ENCODE measurements around the gene SLC6A20. TPM values are rescaled to one million over a fixed set of nuclear protein-coding genes. Genes with fewer than 3 reads are reported as not detected.

Gene SLC6A20
- total RNA-seq, 1 donor from 2014 or later = 1.5 TPM

DNA sequence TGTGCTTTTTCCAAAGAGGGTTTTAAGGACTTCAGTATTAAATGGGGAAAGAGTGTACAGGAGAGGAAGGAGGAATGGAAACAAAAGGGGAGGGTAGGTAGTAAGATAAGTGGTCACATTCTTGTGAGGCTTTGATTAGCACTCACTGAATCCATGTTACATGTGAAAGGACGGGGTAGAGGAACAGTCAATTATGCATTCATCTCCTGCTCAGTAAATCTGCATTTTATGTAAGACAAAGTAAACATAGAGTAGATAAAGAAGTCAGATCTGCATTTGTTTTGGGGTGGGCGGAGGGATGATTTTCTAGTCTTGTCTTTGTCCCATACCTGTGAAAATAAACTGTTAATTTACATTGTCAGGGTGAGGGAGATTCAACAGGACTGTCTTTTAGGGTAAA, 56.3 kb downstream of the SLC6A20 start:
- H3K9me3 Mint-ChIP-seq = no peaks in the 10 kb centered on the region
- TF ChIP-seq, protein P1, sequence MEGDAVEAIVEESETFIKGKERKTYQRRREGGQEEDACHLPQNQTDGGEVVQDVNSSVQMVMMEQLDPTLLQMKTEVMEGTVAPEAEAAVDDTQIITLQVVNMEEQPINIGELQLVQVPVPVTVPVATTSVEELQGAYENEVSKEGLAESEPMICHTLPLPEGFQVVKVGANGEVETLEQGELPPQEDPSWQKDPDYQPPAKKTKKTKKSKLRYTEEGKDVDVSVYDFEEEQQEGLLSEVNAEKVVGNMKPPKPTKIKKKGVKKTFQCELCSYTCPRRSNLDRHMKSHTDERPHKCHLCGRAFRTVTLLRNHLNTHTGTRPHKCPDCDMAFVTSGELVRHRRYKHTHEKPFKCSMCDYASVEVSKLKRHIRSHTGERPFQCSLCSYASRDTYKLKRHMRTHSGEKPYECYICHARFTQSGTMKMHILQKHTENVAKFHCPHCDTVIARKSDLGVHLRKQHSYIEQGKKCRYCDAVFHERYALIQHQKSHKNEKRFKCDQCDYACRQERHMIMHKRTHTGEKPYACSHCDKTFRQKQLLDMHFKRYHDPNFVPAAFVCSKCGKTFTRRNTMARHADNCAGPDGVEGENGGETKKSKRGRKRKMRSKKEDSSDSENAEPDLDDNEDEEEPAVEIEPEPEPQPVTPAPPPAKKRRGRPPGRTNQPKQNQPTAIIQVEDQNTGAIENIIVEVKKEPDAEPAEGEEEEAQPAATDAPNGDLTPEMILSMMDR (conservative IDR thresholded peaks at IDR 0.05) = no peak
- no peak for DNase-seq (ENCODE audit: extremely low spot score, unreplicated experiment)
- H3K27me3 Mint-ChIP-seq = no peaks in the 10 kb centered on the region
- no peak overlapping the region for H3K27ac Mint-ChIP-seq
- no peaks in the 10 kb centered on the region for H3K4me1 Mint-ChIP-seq (ENCODE audit: unreplicated experiment)
- H3K4me3 Mint-ChIP-seq = no peak overlapping the region
- peaks cover 30% of the 10 kb centered on the region for H3K36me3 Mint-ChIP-seq

DNA sequence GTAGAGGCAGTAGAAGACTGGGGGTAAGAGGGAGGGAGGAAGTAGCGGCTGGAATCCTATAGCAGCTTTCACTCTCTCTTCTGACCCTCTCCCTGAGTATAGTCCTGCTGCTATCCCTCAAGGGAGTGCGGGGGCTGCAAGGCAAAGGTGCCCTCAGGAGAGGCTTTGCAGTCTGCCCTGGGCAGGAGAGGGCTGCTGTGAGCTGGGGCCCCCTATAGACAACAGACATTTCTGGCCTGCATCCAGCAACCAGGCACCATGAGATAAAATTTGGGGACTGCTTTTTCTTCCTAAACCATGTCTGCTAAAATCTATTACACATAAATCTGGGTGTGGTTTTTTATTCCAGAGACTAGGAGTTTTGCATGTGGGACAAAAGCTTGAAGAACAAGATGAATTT, 59.1 kb downstream of the SLC6A20 start:
- H3K27ac Mint-ChIP-seq = no peak overlapping the region
- DNase-seq (ENCODE audit: extremely low spot score, unreplicated experiment) = no peak
- H3K36me3 Mint-ChIP-seq = peaks cover 45% of the 10 kb centered on the region
- no peaks in the 10 kb centered on the region for H3K27me3 Mint-ChIP-seq
- H3K4me1 Mint-ChIP-seq (ENCODE audit: unreplicated experiment) = no peaks in the 10 kb centered on the region
- TF ChIP-seq, protein P1 (conservative IDR thresholded peaks at IDR 0.05) = no peak
- no peak overlapping the region for H3K4me3 Mint-ChIP-seq
- H3K9me3 Mint-ChIP-seq = no peaks in the 10 kb centered on the region

GRCh38 chr3:45736707-45737106, 59.6 kb downstream of the SLC6A20 start:
- H3K4me3 Mint-ChIP-seq = no peak overlapping the region
- no peak for DNase-seq (ENCODE audit: extremely low spot score, unreplicated experiment)
- H3K9me3 Mint-ChIP-seq = no peaks in the 10 kb centered on the region
- H3K27ac Mint-ChIP-seq = no peak overlapping the region
- H3K36me3 Mint-ChIP-seq = peaks cover 49% of the 10 kb centered on the region
- H3K4me1 Mint-ChIP-seq (ENCODE audit: unreplicated experiment) = no peaks in the 10 kb centered on the region
- no peaks in the 10 kb centered on the region for H3K27me3 Mint-ChIP-seq
- TF ChIP-seq, protein P1 (conservative IDR thresholded peaks at IDR 0.05) = no peak

GRCh38 chr3:45730409-45731154, 65.8 kb downstream of the SLC6A20 start:
- H3K9me3 Mint-ChIP-seq = no peaks in the 10 kb centered on the region
- no peak overlapping the region for H3K27ac Mint-ChIP-seq
- no peak overlapping the region for H3K4me3 Mint-ChIP-seq
- H3K36me3 Mint-ChIP-seq = peaks cover 51% of the 10 kb centered on the region
- TF ChIP-seq, protein P1 (conservative IDR thresholded peaks at IDR 0.05) = no peak
- no peak for DNase-seq (ENCODE audit: extremely low spot score, unreplicated experiment)
- H3K4me1 Mint-ChIP-seq (ENCODE audit: unreplicated experiment) = no peaks in the 10 kb centered on the region
- H3K27me3 Mint-ChIP-seq = no peaks in the 10 kb centered on the region

DNA sequence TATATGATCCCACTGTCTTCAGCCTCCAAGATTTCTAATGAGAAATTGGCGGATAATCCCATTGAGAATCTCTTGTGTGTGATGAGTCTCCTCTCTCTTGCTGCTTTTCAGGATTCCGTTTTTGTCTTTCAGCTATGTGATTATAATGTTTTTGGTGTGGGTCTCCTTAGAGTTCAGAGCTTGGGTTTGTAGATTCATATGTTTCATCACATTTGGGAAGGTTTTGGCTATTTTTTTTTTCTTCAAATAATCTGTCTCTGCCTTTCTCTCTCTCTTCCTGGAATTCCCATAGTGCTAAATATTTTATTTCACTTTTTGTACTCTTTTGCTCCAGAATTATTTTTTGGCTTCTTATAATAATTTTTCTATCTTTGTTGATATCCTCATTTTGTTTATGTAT, 66.7 kb downstream of the SLC6A20 start:
- H3K9me3 Mint-ChIP-seq = no peaks in the 10 kb centered on the region
- H3K4me3 Mint-ChIP-seq = no peak overlapping the region
- no peaks in the 10 kb centered on the region for H3K27me3 Mint-ChIP-seq
- TF ChIP-seq, protein P1 (conservative IDR thresholded peaks at IDR 0.05) = no peak
- no peak overlapping the region for H3K27ac Mint-ChIP-seq
- no peaks in the 10 kb centered on the region for H3K4me1 Mint-ChIP-seq (ENCODE audit: unreplicated experiment)
- peaks cover 51% of the 10 kb centered on the region for H3K36me3 Mint-ChIP-seq
- no peak for DNase-seq (ENCODE audit: extremely low spot score, unreplicated experiment)

Data from type B pancreatic cell (in vitro differentiated cells).